ENCODE measurements around the gene PNPO.
"Not testable (repeated sequence)": the region's sequence is repeated elsewhere in the genome, so short reads cannot be mapped to it uniquely, and the experiment has no call there.

Gene PNPO

GRCh38 chr17:47927821-47928400, 13.5 kb upstream of the PNPO start:
- CTCF ChIA-PET, result interaction anchor here (1.2 to 32.0 kb wide), 3 partner anchors 21 to 87 kb away, joined by 3 to 407 read pairs (median 11); partner anchors contain the start of genes PNPO, PRR15L and SCRN2
- DNase-seq (ENCODE audit: extremely low spot score), result no peak
- TF ChIP-seq, protein P1, sequence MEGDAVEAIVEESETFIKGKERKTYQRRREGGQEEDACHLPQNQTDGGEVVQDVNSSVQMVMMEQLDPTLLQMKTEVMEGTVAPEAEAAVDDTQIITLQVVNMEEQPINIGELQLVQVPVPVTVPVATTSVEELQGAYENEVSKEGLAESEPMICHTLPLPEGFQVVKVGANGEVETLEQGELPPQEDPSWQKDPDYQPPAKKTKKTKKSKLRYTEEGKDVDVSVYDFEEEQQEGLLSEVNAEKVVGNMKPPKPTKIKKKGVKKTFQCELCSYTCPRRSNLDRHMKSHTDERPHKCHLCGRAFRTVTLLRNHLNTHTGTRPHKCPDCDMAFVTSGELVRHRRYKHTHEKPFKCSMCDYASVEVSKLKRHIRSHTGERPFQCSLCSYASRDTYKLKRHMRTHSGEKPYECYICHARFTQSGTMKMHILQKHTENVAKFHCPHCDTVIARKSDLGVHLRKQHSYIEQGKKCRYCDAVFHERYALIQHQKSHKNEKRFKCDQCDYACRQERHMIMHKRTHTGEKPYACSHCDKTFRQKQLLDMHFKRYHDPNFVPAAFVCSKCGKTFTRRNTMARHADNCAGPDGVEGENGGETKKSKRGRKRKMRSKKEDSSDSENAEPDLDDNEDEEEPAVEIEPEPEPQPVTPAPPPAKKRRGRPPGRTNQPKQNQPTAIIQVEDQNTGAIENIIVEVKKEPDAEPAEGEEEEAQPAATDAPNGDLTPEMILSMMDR (IDR thresholded peaks at IDR 0.05; ENCODE audit: control extremely low read depth, extremely low read depth, low read depth, missing control alignments), result no peak
- POLR2A ChIA-PET, result no interaction called here

DNA sequence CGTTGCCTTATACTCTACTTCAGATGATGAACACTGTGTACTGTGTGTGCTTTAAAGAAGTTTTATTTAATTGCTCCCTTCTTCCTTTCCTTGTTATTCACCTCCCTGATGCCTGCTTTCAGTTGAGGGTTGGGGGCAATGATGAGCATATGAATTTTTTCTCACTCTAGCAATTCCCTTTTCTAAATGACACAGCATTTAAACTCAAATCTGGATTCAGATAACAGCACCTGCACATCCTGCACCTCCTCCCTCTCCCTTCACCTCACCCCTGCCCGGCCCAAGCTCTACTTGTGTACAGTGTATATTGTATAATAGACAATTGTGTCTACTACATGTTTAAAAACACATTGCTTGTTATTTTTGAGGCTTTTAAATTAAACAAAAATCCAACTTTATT, 13.0 kb upstream of the PNPO start:
- TF ChIP-seq, protein P1 (IDR thresholded peaks at IDR 0.05; ENCODE audit: control extremely low read depth, extremely low read depth, low read depth, missing control alignments), result no peak
- CTCF ChIA-PET, result interaction anchor here (1.2 to 32.0 kb wide), 4 partner anchors 20 to 87 kb away, joined by 3 to 407 read pairs (median 8); partner anchors contain the start of genes PNPO, PRR15L and SCRN2
- POLR2A ChIA-PET, result no interaction called here
- no peak for DNase-seq (ENCODE audit: extremely low spot score)

DNA sequence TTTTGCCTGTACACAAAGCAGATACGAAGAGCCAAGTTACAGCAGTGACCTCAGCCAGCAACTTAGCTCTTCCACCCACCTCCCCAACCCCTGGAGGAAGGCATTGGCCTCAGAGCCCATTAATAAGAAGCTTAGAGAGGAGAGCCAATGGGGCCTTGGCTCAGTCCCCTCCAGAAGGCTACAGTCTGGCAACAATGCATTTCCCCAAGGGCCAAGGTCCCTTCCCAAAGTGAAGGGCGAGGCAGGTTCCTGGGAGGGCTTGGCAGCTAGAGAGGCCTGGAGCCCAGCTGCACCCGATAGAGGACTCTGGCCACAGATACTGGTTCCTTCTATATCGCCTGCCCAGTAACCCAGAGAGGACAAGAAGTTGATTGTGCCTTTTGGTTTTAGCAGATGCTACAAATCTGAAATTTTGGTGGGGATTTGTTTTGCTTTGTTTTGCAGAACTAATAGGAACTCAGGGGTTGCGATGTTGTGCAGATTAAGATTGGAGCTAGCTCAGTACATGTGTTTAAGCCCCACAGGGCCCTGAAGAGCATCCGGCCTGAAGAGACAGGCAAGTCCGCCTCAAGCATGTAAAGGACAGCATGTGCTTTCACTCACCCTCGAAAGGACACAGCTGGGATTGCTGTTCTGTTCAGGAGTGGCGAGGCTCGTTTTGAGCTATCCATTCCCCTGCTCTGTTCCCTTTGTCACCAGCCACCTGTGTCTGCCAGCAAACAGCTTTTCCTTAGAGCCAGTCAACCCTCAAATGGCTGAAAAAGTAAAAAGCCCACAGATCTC, 12.0 kb upstream of the PNPO start:
- TF ChIP-seq, protein P1 (IDR thresholded peaks at IDR 0.05; ENCODE audit: control extremely low read depth, extremely low read depth, low read depth, missing control alignments), result no peak
- ChIA-PET CTCF (interaction anchor here (1.1 to 32.0 kb wide), 7 partner anchors 9 to 88 kb away, joined by 3 to 407 read pairs (median 4); partner anchors contain the start of genes PNPO, PRR15L and SCRN2), POLR2A (interaction anchor here (0.9 kb wide), 1 partner anchor 34 kb away, joined by 3 read pairs; no protein-coding TSS in a partner anchor)
- DNase-seq (ENCODE audit: extremely low spot score), result no peak

GRCh38 chr17:47931848-47932247, 9.5 kb upstream of the PNPO start:
- CTCF ChIA-PET, result interaction anchor here (1.2 to 32.0 kb wide), 2 partner anchors 17 to 91 kb away, joined by 3 to 407 read pairs; partner anchors contain the start of genes PNPO, PRR15L and SCRN2
- TF ChIP-seq, protein P1 (IDR thresholded peaks at IDR 0.05; ENCODE audit: control extremely low read depth, extremely low read depth, low read depth, missing control alignments), result no peak
- DNase-seq (ENCODE audit: extremely low spot score), result no peak
- POLR2A ChIA-PET, result no interaction called here

DNA sequence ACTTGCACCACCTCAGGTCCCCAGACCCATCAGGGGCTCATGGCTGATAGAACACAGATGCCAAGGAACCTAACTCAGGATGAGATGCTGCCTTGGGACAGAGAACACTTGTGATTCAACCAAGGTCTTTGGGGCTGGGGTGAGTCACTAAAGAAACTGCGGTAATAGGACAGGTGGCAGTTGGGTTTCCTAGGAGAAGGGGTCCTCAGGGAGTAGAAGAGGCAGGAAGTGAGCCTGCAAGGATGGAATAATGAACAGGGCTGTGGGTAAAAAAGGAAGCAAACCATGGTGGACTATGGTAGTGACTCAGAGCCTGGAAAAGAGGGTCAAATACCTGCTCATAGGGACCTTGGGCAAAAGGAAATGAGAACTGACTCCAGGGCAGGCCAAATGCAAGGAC, 6.5 kb upstream of the PNPO start:
- CTCF ChIA-PET, result interaction anchor here (0.9 to 32.0 kb wide), 2 partner anchors 14 to 80 kb away, joined by 3 to 407 read pairs; partner anchors contain the start of genes PNPO and PRR15L
- TF ChIP-seq, protein P1 (IDR thresholded peaks at IDR 0.05; ENCODE audit: control extremely low read depth, extremely low read depth, low read depth, missing control alignments), result no peak
- POLR2A ChIA-PET, result no interaction called here
- DNase-seq (ENCODE audit: extremely low spot score), result no peak

GRCh38 chr17:47935468-47935867, 5.9 kb upstream of the PNPO start:
- POLR2A ChIA-PET; DNase-seq (ENCODE audit: extremely low spot score): not testable (repeated sequence)
- CTCF ChIA-PET, result interaction anchor here (0.9 to 32.0 kb wide), 5 partner anchors 13 to 94 kb away, joined by 3 to 407 read pairs (median 3); partner anchors contain the start of genes PNPO, PRR15L and SCRN2
